H1 (cell line): Measurements from ENCODE around the gene NUDT6. TPM values are rescaled to one million over a fixed set of nuclear protein-coding genes. Genes with fewer than 3 reads are reported as not detected.

Experiments used
- ATF2 ChIP-seq: IDR thresholded peaks from 2 replicates; pipeline ENCODE4 v1.6.1; 2012; ENCODE audit warnings: low read length, inconsistent platforms
- HDAC2 ChIP-seq, 2 experiments: fragments of 300-600 bp in 1 of 2; sonication (generic) in 1 of 2; IDR thresholded peaks; 2 replicates each; pipeline ENCODE4 v1.6.1; 2011 to 2012; ENCODE audit warnings: low read depth in 2 of 2, low read length in 2 of 2, mild to moderate bottlenecking in 2 of 2, moderate library complexity in 2 of 2, borderline replicate concordance in 1 of 2, inconsistent platforms in 1 of 2
- NANOG ChIP-seq: IDR thresholded peaks from 2 replicates; pipeline ENCODE4 v1.6.1; 2011; ENCODE audit warnings: low read length, low read depth, mild to moderate bottlenecking, inconsistent platforms; ENCODE audit not compliant: insufficient read depth, poor library complexity, severe bottlenecking
- polyA plus RNA-seq, 7 experiments: library from polyadenylated mRNA; depleted of rRNA in 3 of 7; stranded (reverse) in 5 of 7; unstranded in 2 of 7; fragments of >200 nt in 5 of 7; fragments of 200-250 nt in 2 of 7; gene quantifications; 1 replicate in 5 of 7; 2 replicates in 1 of 7; 4 replicates in 1 of 7; pipeline versions ENCODE4 v1.2.1 to v1.2.3, GENCODE V29; 2011 to 2013; ENCODE audit warnings: missing spikeins in 2 of 7, mixed read lengths in 2 of 7
- total RNA-seq: library from RNA; stranded (reverse); fragmentation: NEBNext Ultra II Directional; extraction: Animal tissue kit (Norgen Biotek cat#: 25700); gene quantifications from 2 replicates; pipeline ENCODE4 v1.2.1, GENCODE V29; 2021

NUDT6 gene
- total and polyA plus RNA-seq, 2 of the 8 experiments (the other 6 are each of a cell fraction or from before 2014, with no cell fraction given): 5.0 to 12.4 TPM

- TF ChIP-seq NANOG (no peak), ATF2 (no peak), HDAC2 (IDR thresholded peaks at IDR 0.05; ENCODE audit: borderline replicate concordance in 1 of 2, low read depth in 2 of 2, low read length in 2 of 2) (no peak)
Observed at GRCh38 chr4:122855353-122855890, 67.0 kb downstream of the NUDT6 start (continued).
